LNCaP clone FGC (cell line): Measurements from ENCODE around the gene IQSEC1.
"Not testable (repeated sequence)": the region's sequence is repeated elsewhere in the genome, so short reads cannot be mapped to it uniquely, and the experiment has no call there.

ENCODE experiments used
- DNase-seq: peaks from one replicate; pipeline ENCODE4 v3.0.0-alpha.2; 2011; ENCODE audit warnings: low read depth
- H3K4me3 ChIP-seq: 2 replicates; pipeline ENCODE4 v1.5.1; 2011; ENCODE audit warnings: mild to moderate bottlenecking, low read depth, low read length, control low read depth
- CTCF ChIP-seq: IDR thresholded peaks from 2 replicates; pipeline ENCODE4 v1.5.1; 2012; ENCODE audit warnings: mild to moderate bottlenecking; ENCODE audit not compliant: control insufficient read depth, insufficient read depth; ENCODE audit errors: extremely low read depth

Gene IQSEC1

GRCh38 chr3:12882336-12883310 lies 190.6 kb downstream of the IQSEC1 start:
- no peak for TF ChIP-seq CTCF
- no peak for DNase-seq
- no peak overlapping the region for H3K4me3 ChIP-seq

GRCh38 chr3:12881858-12882257 lies 191.4 kb downstream of the IQSEC1 start:
- not testable (repeated sequence) for DNase-seq, H3K4me3 ChIP-seq

GRCh38 chr3:12879191-12879815 lies 193.9 kb downstream of the IQSEC1 start:
- TF ChIP-seq CTCF, result no peak
- DNase-seq, result no peak
- no peak overlapping the region for H3K4me3 ChIP-seq

GRCh38 chr3:12878758-12879157 lies 194.5 kb downstream of the IQSEC1 start:
- H3K4me3 ChIP-seq, DNase-seq: not testable (repeated sequence)

GRCh38 chr3:12878141-12878574 lies 195.1 kb downstream of the IQSEC1 start:
- no peak for DNase-seq
- TF ChIP-seq CTCF, result no peak
- no peak overlapping the region for H3K4me3 ChIP-seq

- no peak for DNase-seq
- H3K4me3 ChIP-seq, result no peak overlapping the region
- TF ChIP-seq CTCF, result no peak
Measured at GRCh38 chr3:12877040-12877439, 196.2 kb downstream of the IQSEC1 start.

- peak; percentile 10; the same call in 1 of the 2 replicates for TF ChIP-seq CTCF
- no peak for DNase-seq
- H3K4me3 ChIP-seq, result no peak overlapping the region
Measured at GRCh38 chr3:12875857-12876836, 197.1 kb downstream of the IQSEC1 start.
